Stomach (tissue), 9 donors: ENCODE results near the gene TBL2. TPM values are rescaled to one million over a fixed set of nuclear protein-coding genes. Genes with fewer than 3 reads are reported as not detected.

Source experiments
- DNase-seq, 2 donors: peaks; one replicate each; pipeline versions ENCODE4 v3.0.0 to v3.0.0-alpha.2; 2013 to 2019
- H3K27ac ChIP-seq, 5 donors: fragments of 200-600 bp in 4 of 5; sonication (generic) in 4 of 5; one replicate each; pipeline ENCODE4 v1.5.1; 2013 to 2019; ENCODE audit warnings: mild to moderate bottlenecking in 1 of 5, moderate library complexity in 1 of 5
- H3K27me3 ChIP-seq, 3 donors: fragments of 200-600 bp; sonication (generic); one replicate each; pipeline ENCODE4 v1.5.1; 2017 to 2019; ENCODE audit warnings: mixed run types in 1 of 3
- H3K36me3 ChIP-seq, 4 donors: fragments of 200-600 bp; sonication (generic); 1 replicate in 3 of 4; 2 replicates in 1 of 4; pipeline ENCODE4 v1.5.1; 2016 to 2019
- H3K4me1 ChIP-seq, 4 donors: fragments of 200-600 bp; sonication (generic); one replicate each; pipeline ENCODE4 v1.5.1; 2016 to 2019
- H3K4me3 ChIP-seq, 4 donors: fragments of 200-600 bp; sonication (generic) in 3 of 4; one replicate each; pipeline ENCODE4 v1.5.1; 2016 to 2019; ENCODE audit warnings: mild to moderate bottlenecking in 1 of 4
- H3K9me3 ChIP-seq, 4 donors: fragments of 200-600 bp; sonication (generic); one replicate each; pipeline ENCODE4 v1.5.1; 2016 to 2019
- CTCF ChIP-seq, 7 experiments: fragments of 450-650 bp in 4 of 7; fragments of 200-600 bp in 3 of 7; sonication (generic) in 3 of 7; IDR thresholded peaks; one replicate each; pipeline ENCODE4 v1.5.1; 2016 to 2019; ENCODE audit warnings: antibody characterized with exemption in 7 of 7, control low read depth in 2 of 7, mild to moderate bottlenecking in 1 of 7
- EP300 ChIP-seq: sonication (generic); formaldehyde crosslinking; IDR thresholded peaks from one replicate; pipeline ENCODE4 v1.6.1; 2017; ENCODE audit warnings: antibody characterized with exemption
- POLR2A ChIP-seq, 4 donors: fragments of 450-650 bp; IDR thresholded peaks; one replicate each; pipeline ENCODE4 v1.6.1; 2016; ENCODE audit warnings: antibody characterized with exemption in 4 of 4, control low read depth in 2 of 4, mild to moderate bottlenecking in 1 of 4, moderate library complexity in 1 of 4
- POLR2AphosphoS5 ChIP-seq, 3 donors: sonication (generic); formaldehyde crosslinking; IDR thresholded peaks; one replicate each; pipeline ENCODE4 v1.6.1; 2016; ENCODE audit warnings: antibody characterized with exemption in 3 of 3
- WGBS, 5 donors: extraction: QIAGEN DNeasy Blood & Tissue Kit in 3 of 5; methylation state at CpG; one replicate each; pipeline versions ENCODE4 v1.1.5 to v1.1.7; 2013 to 2018; 5-methylcytosine and 5-hydroxymethylcytosine counted together
- intact Hi-C: fragments of 100-400 bp; cut with DNase I; formaldehyde crosslinking; loops from one replicate; pipeline ENCODE4 v1.15.1; 2023; ENCODE audit warnings: low total_unique reads
- polyA plus RNA-seq, 3 donors: library from polyadenylated mRNA; stranded (reverse); fragments of 200-250 nt; gene quantifications; one replicate each; pipeline ENCODE4 v1.2.3, GENCODE V29; 2013
- total RNA-seq, 5 donors: library from RNA; depleted of rRNA; stranded (reverse); fragments of >200 nt; gene quantifications; one replicate each; pipeline versions ENCODE4 v1.1.0 to v1.2.3, GENCODE V29; 2014 to 2016
- donor health status: healthy with polysubstance abuse.
- donor health status: Bipolar disorder and iron deficiency.
- donor health status: healthy.

TBL2 gene
- total and polyA plus RNA-seq, 8 donors, result 1.2 to 176 (median 21.7) TPM

GRCh38 chr7:73624669-73625001 is 46.3 kb upstream of the TBL2 start:
- Histone ChIP-seq H3K27me3 (peaks cover 11 to 92% (median 70%) of the 10 kb centered on the region in 3 donors), H3K4me1 (peaks cover 17 to 30% (median 23%) of the 10 kb centered on the region in 4 donors), H3K36me3 (no peaks in the 10 kb centered on the region), H3K9me3 (no peaks in the 10 kb centered on the region), H3K4me3 (peak overlapping the region; percentile 46 to 63 (median 50)), H3K27ac (no peak overlapping the region)
- intact Hi-C loops, result no loop called here
- TF ChIP-seq EP300, result no peak
- no peak for TF ChIP-seq POLR2A (IDR thresholded peaks at IDR 0.05)
- no peak for TF ChIP-seq CTCF (IDR thresholded peaks at IDR 0.05)
- TF ChIP-seq POLR2AphosphoS5 (IDR thresholded peaks at IDR 0.05), result no peak
- DNase-seq, result no peak
- whole genome bisulfite sequencing, 5 donors, result 39 to 47% (median 41%) methylated on average over 8 to 9 of the region's 9 CpGs

GRCh38 chr7:73623798-73624668 is 45.7 kb upstream of the TBL2 start, which contains the start of gene MLXIPL:
Gene MLXIPL, minus strand, starts transcription at chr7:73624522. Its CDS starts 30 bp downstream, at chr7:73624492.
- peak; percentile 93 for DNase-seq
- peaks cover 17 to 25% (median 23%) of the 10 kb centered on the region in 4 donors for H3K4me1 ChIP-seq
- no peaks in the 10 kb centered on the region for H3K36me3 ChIP-seq
- peak within 1 kb of the TSS in 2 of 5 donors; percentile 34 to 37 for H3K27ac ChIP-seq
- H3K9me3 ChIP-seq, result no peaks in the 10 kb centered on the region
- 2 to 5% (median 3%) methylated on average over 35 to 80 of the region's 80 CpGs for WGBS, 5 donors
- no peak for TF ChIP-seq POLR2A (IDR thresholded peaks at IDR 0.05)
- TF ChIP-seq POLR2AphosphoS5 (IDR thresholded peaks at IDR 0.05), result peak in 2 of 3 donors; percentile 27 to 65
- peaks cover 11 to 85% (median 70%) of the 10 kb centered on the region in 3 donors for H3K27me3 ChIP-seq
- H3K4me3 ChIP-seq, result peak within 1 kb of the TSS; percentile 46 to 63 (median 50)
- intact Hi-C loops, result no loop called here

GRCh38 chr7:73622909-73623797 is 44.8 kb upstream of the TBL2 start:
- H3K27me3 ChIP-seq, result peaks cover 11 to 77% (median 63%) of the 10 kb centered on the region in 3 donors

GRCh38 chr7:73622527-73622908 is 44.1 kb upstream of the TBL2 start:
- H3K36me3 ChIP-seq, result no peaks in the 10 kb centered on the region
- WGBS, 5 donors, result 28 to 45% (median 36%) methylated on average over 2 of the region's 2 CpGs
- H3K4me1 ChIP-seq, result peaks cover 17 to 25% (median 23%) of the 10 kb centered on the region in 4 donors
- intact Hi-C loops, result no loop called here
- TF ChIP-seq POLR2A (IDR thresholded peaks at IDR 0.05) (no peak), EP300 (no peak), CTCF (IDR thresholded peaks at IDR 0.05) (no peak), POLR2AphosphoS5 (IDR thresholded peaks at IDR 0.05) (no peak)
- H3K9me3 ChIP-seq, result no peaks in the 10 kb centered on the region
- H3K27ac ChIP-seq, result no peak overlapping the region
- H3K27me3 ChIP-seq, result peaks cover 11 to 70% (median 61%) of the 10 kb centered on the region in 3 donors
- no peak for DNase-seq
- peak overlapping the region in 1 of 4 donors; percentile 53 for H3K4me3 ChIP-seq

More at GRCh38 chr7:73622909-73623797, 44.8 kb upstream of the TBL2 start:
- H3K27ac ChIP-seq, result peak overlapping the region in 1 of 5 donors; percentile 37
- peak overlapping the region; percentile 46 to 63 (median 50) for H3K4me3 ChIP-seq
- H3K9me3 ChIP-seq, result no peaks in the 10 kb centered on the region
- TF ChIP-seq EP300 (no peak), CTCF (IDR thresholded peaks at IDR 0.05) (no peak), POLR2AphosphoS5 (IDR thresholded peaks at IDR 0.05) (no peak), POLR2A (IDR thresholded peaks at IDR 0.05) (no peak)
- WGBS, 5 donors, result 3 to 8% (median 4%) methylated on average over 45 to 58 of the region's 58 CpGs
- intact Hi-C loops, result no loop called here
- H3K36me3 ChIP-seq, result no peaks in the 10 kb centered on the region
- peak in 1 of 2 donors; percentile 44 for DNase-seq
- H3K4me1 ChIP-seq, result peaks cover 17 to 25% (median 23%) of the 10 kb centered on the region in 4 donors
